ENCODE results near the gene LRIT1.

The LRIT1 gene

GRCh38 chr10:84214046-84214572 lies 27.2 kb downstream of the LRIT1 start:
- no peak for DNase-seq (ENCODE audit: low spot score)

GRCh38 chr10:84213076-84213475 lies 28.3 kb downstream of the LRIT1 start:
- DNase-seq (ENCODE audit: low spot score), result no peak

- DNase-seq (ENCODE audit: low spot score), result no peak
Measured at GRCh38 chr10:84212014-84212413, 29.3 kb downstream of the LRIT1 start.

DNA sequence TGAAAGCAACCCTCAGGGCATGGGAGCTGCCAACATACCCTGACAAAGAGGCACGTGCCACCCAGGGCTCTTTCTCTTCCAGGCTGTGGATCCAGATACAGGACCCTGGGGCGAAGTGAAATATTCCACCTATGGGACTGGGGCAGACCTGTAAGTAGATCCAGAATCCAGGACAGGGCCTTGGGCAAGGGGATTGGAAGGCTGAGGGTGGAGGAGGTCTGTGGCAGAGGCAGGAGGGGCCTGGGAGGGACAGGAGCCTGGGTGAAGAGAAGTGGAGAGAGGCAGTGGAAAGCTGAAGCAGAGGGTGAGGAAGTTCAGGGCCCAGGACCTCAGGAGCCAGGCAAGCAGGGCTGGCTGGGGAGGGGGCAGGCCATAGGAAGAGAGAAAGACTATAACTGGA lies 29.8 kb downstream of the LRIT1 start:
- no peak for DNase-seq (ENCODE audit: low spot score)

GRCh38 chr10:84208023-84208422 lies 33.3 kb downstream of the LRIT1 start:
- no peak for DNase-seq (ENCODE audit: low spot score)

GRCh38 chr10:84205853-84206525 lies 35.4 kb downstream of the LRIT1 start:
- DNase-seq (ENCODE audit: low spot score), result no peak

- DNase-seq (ENCODE audit: low spot score), result peak; percentile 79
Measured at GRCh38 chr10:84205049-84205852, 36.1 kb downstream of the LRIT1 start.

GRCh38 chr10:84204610-84205009 lies 36.7 kb downstream of the LRIT1 start:
- DNase-seq (ENCODE audit: low spot score), result no peak

GRCh38 chr10:84204122-84204521 lies 37.2 kb downstream of the LRIT1 start:
- peak; percentile 28 for DNase-seq (ENCODE audit: low spot score)

DNA sequence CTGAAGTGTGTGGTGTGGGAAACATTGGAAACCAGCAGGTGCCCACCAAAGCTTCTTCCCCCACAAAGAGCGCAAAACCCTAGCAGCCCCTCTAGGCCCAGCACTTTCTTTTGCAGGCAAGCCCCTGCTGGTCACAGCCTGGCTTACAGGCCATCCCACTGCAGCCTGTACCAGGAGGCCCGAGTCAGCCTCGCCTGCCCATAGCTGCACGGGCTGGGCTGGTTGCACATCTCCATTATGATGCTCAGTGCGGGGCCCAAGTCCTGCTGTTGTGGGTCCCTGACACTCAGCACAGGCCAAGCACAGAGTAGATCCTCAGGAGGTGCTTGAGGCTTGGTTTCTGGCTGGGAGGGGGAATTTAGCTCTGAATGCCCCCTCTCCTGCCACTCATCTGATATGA lies 39.0 kb downstream of the LRIT1 start:
- no peak for DNase-seq (ENCODE audit: low spot score)

GRCh38 chr10:84201682-84202081 lies 39.7 kb downstream of the LRIT1 start:
- DNase-seq (ENCODE audit: low spot score), result no peak

- no peak for DNase-seq (ENCODE audit: low spot score)
Measured at GRCh38 chr10:84201244-84201606, 40.1 kb downstream of the LRIT1 start.

DNA sequence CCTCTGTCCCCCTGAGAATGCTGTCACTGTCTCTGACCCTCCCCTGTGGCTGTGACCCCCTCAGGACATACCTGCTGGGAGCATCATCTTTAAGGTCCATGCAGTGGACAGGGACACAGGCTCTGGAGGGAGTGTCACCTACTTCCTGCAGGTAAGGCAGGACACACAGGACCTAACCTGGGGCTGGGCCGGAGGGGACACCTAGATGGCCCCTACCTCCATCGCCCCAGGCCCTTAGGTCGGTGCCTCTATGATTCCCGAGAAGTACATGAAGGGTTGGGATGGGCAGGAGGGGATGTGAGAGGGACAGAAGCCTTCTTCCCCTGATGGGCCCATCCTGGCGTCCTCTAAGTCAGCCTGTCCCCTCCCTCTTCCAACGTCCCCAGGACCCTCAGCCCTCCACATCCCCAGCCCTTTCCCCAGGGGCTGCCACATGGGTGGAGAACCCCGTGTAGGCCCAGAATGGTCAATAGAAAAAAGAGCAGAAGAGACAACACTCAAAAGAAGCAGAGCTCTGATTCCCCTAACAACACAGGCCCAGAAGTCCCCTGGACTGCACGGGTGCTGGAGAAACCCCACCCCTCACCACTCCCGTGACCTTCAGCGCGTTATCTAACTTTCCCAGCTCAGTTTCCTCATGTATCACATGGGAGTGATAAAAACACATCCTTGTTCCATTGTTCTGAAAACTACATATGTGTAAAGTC lies 40.7 kb downstream of the LRIT1 start:
- DNase-seq (ENCODE audit: low spot score), result no peak

- no peak for DNase-seq (ENCODE audit: low spot score)
Measured at GRCh38 chr10:84198206-84198915, 43.0 kb downstream of the LRIT1 start.

DNA sequence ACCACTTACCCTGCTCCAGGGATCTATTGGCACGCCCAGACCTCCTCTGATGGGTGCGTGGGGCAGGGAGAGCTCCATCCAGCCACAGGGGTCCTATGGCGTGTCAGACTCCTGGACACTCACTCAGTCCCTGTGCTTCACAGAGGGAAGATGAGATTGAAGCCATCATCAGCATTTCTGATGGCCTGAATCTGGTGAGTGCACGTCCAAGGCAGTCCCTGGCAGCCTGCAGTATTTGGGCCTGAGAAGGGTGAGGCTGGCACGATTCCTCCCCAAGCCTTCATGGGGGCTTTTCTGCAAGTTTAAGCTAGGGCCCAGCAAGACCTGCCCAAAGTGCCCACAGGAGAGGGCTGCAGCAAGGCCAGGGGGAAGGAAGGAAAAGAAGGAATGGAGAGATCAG lies 43.7 kb downstream of the LRIT1 start:
- DNase-seq (ENCODE audit: low spot score), result no peak

DNA sequence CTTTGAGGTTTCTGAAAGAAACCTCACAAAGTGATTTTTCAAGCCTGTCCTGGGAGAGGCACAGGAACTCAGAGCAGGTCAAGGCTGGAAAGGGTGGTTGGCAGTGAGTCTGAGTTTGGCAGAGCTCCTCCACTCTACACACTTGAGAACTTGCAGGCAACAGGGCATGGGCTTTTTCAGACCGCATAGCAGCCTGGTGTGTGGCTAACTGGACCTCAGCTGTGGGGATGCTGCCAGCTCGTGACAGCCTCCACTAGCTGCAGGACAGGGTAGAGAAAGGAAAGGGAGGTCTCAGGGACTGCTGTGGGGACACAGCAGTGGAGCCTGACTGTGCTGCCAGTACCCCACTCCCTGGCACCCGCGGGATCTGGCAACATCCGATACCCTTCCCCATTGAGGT lies 44.4 kb downstream of the LRIT1 start:
- no peak for DNase-seq (ENCODE audit: low spot score)

DNA sequence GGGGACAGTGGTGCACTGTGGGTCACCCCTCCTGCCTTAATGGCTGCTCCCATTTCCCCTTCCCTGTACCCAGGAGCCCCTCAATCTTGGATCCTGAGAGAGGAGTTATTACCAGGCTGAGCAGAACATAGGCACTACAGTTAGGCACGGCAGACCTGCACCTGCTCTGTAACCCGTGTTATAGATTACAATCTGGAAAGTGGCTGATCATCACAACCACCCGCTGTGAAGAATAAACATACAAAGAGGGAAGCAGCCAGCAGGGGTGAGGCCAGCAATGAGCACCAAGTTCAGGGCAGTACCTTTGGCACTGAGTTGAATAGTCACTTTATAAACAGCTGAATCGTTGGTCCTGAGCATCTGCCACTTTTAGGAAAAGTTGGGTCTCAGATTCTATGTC lies 45.3 kb downstream of the LRIT1 start:
- DNase-seq (ENCODE audit: low spot score), result no peak

DNA sequence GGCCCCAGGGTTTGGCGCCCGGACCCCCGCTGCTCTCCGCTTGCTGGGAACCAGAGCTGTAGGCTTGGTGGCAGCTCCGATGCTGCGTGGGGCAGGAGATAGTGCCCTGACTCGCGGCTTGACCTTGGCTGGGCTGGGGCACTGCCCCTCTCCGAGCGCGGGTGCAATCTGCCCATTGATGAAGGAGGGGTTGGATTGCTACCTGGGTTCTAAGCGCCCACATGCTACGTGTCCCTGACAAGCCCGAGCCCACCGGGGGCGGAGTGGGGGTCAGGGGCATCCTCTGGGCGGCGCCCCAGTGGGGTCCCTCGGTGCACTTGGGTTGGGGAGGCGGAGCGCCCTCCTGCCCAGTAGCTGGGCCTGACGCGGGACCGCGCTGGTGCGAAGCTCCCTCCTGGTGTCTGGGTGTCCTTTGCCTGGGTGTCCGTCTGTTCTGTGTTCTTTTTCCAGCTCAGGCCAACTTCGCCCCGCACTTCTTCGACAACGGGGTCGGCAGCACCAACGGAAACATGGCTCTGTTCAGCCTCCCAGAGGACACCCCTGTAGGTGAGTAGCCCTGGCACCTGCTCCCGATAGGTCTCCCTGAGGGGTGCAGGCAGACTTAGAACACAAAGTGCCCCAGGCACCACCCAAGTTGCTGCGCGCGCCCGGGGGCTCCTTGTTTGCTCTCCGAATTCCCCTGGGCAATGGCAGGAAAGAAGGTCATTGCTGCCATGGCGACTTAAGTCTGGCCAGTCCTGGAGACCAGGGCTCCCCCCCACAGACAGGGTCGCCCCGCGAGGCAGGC lies 46.1 kb downstream of the LRIT1 start:
- DNase-seq (ENCODE audit: low spot score), result no peak

DNA sequence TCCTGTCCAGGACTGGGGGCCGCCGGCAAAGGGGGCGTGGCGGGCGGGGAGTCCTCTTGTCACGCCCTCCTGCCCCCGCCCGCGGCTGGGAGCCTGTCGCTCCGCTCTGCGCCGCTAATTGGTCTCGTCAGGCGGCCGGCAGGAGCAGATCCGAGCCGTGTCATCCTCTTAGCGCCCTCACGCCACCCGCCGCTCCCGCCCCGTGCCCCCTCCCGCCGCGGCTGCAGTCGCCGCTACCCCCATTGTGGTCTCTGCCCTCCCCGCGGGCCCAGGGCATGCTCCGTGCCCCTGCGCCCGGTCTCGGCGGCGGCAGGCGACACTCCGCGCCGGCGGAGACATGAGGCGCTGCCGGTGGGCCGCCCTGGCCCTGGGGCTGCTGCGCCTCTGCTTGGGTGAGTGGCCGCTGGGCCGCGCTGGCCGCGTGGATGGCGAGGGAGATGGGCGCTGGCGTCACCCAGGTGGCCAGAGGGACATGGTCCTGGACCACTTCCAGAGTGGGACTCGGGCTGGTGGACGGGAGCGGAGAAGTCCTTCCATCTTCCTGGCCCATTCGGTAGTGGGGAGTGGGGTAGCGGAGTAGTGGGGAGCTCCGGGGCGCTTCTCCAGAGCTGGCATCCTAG lies 46.8 kb downstream of the LRIT1 start, which contains the start of gene CDHR1:
Gene CDHR1, plus strand, starts transcription at position 114 of the 620 bp plus-strand sequence. Its CDS starts 224 bp downstream, at position 338.
- peak; percentile 41 for DNase-seq (ENCODE audit: low spot score)

DNA sequence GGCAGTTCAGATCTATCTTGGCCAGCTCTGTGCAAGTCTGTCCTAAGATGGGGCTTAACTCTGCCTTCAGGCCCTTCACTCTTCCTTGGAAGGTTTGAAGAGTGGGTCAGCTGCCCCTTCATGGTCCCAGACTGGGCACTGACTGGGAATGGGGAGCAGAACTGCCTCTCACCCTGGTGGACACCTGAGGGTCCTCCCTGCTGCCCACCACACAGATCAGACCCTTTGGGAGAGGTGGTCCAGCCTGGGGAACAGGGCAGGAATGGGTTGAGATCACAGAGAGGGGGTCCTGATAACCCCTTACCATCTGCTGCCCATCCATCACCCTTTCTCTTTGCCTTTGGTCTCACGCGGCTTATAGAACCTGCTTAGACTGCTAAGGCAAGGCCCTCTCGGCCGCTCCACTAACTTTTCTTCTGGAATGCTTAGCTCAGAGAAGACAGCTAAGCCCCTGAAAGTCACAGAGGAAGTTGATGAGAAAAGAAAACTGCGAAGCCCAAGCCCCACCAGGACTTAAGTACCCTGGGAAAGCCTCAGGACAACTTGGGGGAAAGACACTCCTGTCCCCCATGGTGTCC lies 47.4 kb downstream of the LRIT1 start:
- DNase-seq (ENCODE audit: low spot score), result no peak

Measured in NAMALWA (cell line).